ENCODE data around the gene INSC. TPM values are rescaled to one million over a fixed set of nuclear protein-coding genes. Genes with fewer than 3 reads are reported as not detected.

The INSC gene
- polyA plus RNA-seq, 1 donor from 2014 or later = 0.12 TPM

GRCh38 chr11:15159085-15159484 is 44.4 kb downstream of the INSC start:
- Histone ChIP-seq H3K9ac (ENCODE audit: low read length) (no peak overlapping the region), H3K27ac (ENCODE audit: low read length) (no peak overlapping the region), H4K20me1 (ENCODE audit: insufficient read depth) (no peaks in the 10 kb centered on the region), H3K36me3 (ENCODE audit: insufficient read depth, low read length) (no peaks in the 10 kb centered on the region), H3K27me3 (ENCODE audit: insufficient read depth, low read depth, low read length) (no peaks in the 10 kb centered on the region), H3K4me2 (ENCODE audit: low read length) (no peak overlapping the region), H3F3A (ENCODE audit: insufficient read depth, low read length, poor library complexity, severe bottlenecking) (no peaks in the 10 kb centered on the region), H2AFZ (ENCODE audit: low read depth, low read length) (no peak overlapping the region), H3K4me3 (ENCODE audit: low read length) (no peak overlapping the region), H3K79me2 (replicated peaks; ENCODE audit: insufficient read depth, low read length) (no peaks in the 10 kb centered on the region), H3K9me3 (ENCODE audit: low read length) (no peaks in the 10 kb centered on the region), H3K9me2 (ENCODE audit: insufficient read depth, low read length) (no peaks in the 10 kb centered on the region)
- TF ChIP-seq, protein P1, sequence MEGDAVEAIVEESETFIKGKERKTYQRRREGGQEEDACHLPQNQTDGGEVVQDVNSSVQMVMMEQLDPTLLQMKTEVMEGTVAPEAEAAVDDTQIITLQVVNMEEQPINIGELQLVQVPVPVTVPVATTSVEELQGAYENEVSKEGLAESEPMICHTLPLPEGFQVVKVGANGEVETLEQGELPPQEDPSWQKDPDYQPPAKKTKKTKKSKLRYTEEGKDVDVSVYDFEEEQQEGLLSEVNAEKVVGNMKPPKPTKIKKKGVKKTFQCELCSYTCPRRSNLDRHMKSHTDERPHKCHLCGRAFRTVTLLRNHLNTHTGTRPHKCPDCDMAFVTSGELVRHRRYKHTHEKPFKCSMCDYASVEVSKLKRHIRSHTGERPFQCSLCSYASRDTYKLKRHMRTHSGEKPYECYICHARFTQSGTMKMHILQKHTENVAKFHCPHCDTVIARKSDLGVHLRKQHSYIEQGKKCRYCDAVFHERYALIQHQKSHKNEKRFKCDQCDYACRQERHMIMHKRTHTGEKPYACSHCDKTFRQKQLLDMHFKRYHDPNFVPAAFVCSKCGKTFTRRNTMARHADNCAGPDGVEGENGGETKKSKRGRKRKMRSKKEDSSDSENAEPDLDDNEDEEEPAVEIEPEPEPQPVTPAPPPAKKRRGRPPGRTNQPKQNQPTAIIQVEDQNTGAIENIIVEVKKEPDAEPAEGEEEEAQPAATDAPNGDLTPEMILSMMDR (IDR thresholded peaks at IDR 0.05; ENCODE audit: poor library complexity, severe bottlenecking) = peak; percentile 11
- no peak for TF ChIP-seq POLR2AphosphoS5 (IDR thresholded peaks at IDR 0.05)

DNA sequence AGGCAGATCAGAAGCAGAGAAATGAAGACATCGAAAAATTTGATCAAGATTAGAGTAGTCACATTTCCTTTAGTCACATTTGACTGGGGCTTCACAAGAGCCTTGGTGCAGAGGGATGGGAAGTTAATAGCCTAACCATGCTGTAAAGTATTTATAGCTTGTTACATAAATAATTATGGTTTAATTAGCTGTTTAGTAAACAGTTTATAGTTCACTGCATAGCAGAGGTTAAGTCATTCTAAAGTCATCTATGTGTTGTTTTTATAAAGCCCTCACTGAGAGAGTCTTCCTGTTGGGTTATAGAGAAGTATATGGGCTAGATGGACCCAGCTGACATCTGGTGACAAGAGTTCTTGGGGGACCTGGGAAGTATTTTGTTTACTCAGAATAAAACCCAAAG is 47.1 kb downstream of the INSC start:
- Histone ChIP-seq H3F3A (ENCODE audit: insufficient read depth, low read length, poor library complexity, severe bottlenecking) (no peaks in the 10 kb centered on the region), H3K9ac (ENCODE audit: low read length) (no peak overlapping the region), H3K27ac (ENCODE audit: low read length) (no peak overlapping the region), H3K4me2 (ENCODE audit: low read length) (no peak overlapping the region), H3K9me2 (ENCODE audit: insufficient read depth, low read length) (no peaks in the 10 kb centered on the region), H3K27me3 (ENCODE audit: insufficient read depth, low read depth, low read length) (no peaks in the 10 kb centered on the region), H2AFZ (ENCODE audit: low read depth, low read length) (no peak overlapping the region), H3K79me2 (replicated peaks; ENCODE audit: insufficient read depth, low read length) (no peaks in the 10 kb centered on the region), H3K4me3 (ENCODE audit: low read length) (no peak overlapping the region), H3K9me3 (ENCODE audit: low read length) (no peaks in the 10 kb centered on the region), H4K20me1 (ENCODE audit: insufficient read depth) (no peaks in the 10 kb centered on the region), H3K36me3 (ENCODE audit: insufficient read depth, low read length) (no peaks in the 10 kb centered on the region)
- TF ChIP-seq RAD21 (conservative IDR thresholded peaks at IDR 0.05) = no peak
- TF ChIP-seq EP300 (conservative IDR thresholded peaks at IDR 0.05; ENCODE audit: poor library complexity, severe bottlenecking) = no peak
- TF ChIP-seq, protein P1 (IDR thresholded peaks at IDR 0.05; ENCODE audit: poor library complexity, severe bottlenecking) = no peak
- no peak for TF ChIP-seq SMC3 (conservative IDR thresholded peaks at IDR 0.05; ENCODE audit: poor library complexity)
- TF ChIP-seq, protein P2, sequence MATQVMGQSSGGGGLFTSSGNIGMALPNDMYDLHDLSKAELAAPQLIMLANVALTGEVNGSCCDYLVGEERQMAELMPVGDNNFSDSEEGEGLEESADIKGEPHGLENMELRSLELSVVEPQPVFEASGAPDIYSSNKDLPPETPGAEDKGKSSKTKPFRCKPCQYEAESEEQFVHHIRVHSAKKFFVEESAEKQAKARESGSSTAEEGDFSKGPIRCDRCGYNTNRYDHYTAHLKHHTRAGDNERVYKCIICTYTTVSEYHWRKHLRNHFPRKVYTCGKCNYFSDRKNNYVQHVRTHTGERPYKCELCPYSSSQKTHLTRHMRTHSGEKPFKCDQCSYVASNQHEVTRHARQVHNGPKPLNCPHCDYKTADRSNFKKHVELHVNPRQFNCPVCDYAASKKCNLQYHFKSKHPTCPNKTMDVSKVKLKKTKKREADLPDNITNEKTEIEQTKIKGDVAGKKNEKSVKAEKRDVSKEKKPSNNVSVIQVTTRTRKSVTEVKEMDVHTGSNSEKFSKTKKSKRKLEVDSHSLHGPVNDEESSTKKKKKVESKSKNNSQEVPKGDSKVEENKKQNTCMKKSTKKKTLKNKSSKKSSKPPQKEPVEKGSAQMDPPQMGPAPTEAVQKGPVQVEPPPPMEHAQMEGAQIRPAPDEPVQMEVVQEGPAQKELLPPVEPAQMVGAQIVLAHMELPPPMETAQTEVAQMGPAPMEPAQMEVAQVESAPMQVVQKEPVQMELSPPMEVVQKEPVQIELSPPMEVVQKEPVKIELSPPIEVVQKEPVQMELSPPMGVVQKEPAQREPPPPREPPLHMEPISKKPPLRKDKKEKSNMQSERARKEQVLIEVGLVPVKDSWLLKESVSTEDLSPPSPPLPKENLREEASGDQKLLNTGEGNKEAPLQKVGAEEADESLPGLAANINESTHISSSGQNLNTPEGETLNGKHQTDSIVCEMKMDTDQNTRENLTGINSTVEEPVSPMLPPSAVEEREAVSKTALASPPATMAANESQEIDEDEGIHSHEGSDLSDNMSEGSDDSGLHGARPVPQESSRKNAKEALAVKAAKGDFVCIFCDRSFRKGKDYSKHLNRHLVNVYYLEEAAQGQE (IDR thresholded peaks at IDR 0.05; ENCODE audit: borderline replicate concordance) = no peak
- TF ChIP-seq EZH2 (IDR thresholded peaks at IDR 0.05; ENCODE audit: borderline replicate concordance, insufficient read depth, low read length, poor library complexity, severe bottlenecking) = no peak
- TF ChIP-seq MXI1 (conservative IDR thresholded peaks at IDR 0.05; ENCODE audit: poor library complexity, severe bottlenecking) = no peak
- TF ChIP-seq POLR2AphosphoS5 (IDR thresholded peaks at IDR 0.05) = no peak
- TF ChIP-seq TAF1 (IDR thresholded peaks at IDR 0.05; ENCODE audit: low read depth) = no peak
